RWPE2 (cell line): ENCODE measurements around the gene EIF1AD.

ENCODE experiments used
- ATAC-seq: fragments of 200-7000 bp; cut with Tn5 transposase; 3 replicates; pipeline ENCODE4 v1.9.1; 2021; ENCODE audit warnings: low read depth
- DNase-seq: peaks from one replicate; pipeline ENCODE4 v3.0.0-alpha.2; 2020; ENCODE audit warnings: low spot score
- H3K27ac ChIP-seq: fragments of 450-650 bp; 2 replicates; pipeline ENCODE4 v1.5.1; 2017; ENCODE audit warnings: mild to moderate bottlenecking; ENCODE audit not compliant: poor library complexity, severe bottlenecking
- H3K27me3 ChIP-seq: fragments of 250-450 bp; sonication (Bioruptor Pico); 2 replicates; pipeline ENCODE4 v1.5.1; 2021; ENCODE audit warnings: mild to moderate bottlenecking, moderate library complexity; ENCODE audit not compliant: insufficient read depth, poor library complexity, severe bottlenecking
- H3K36me3 ChIP-seq: fragments of 250-450 bp; sonication (Bioruptor Pico); 2 replicates; pipeline ENCODE4 v1.5.1; 2020; ENCODE audit warnings: low read depth, mild to moderate bottlenecking, moderate library complexity
- H3K4me1 ChIP-seq: fragments of 250-450 bp; sonication (Bioruptor Pico); 2 replicates; pipeline ENCODE4 v1.5.1; 2021; ENCODE audit warnings: mild to moderate bottlenecking, moderate library complexity; ENCODE audit not compliant: insufficient read depth, poor library complexity, severe bottlenecking
- H3K4me3 ChIP-seq: fragments of 250-450 bp; sonication (Bioruptor Pico); 2 replicates; pipeline ENCODE4 v1.5.1; 2021; ENCODE audit warnings: mild to moderate bottlenecking, moderate library complexity; ENCODE audit not compliant: severe bottlenecking
- H3K9me3 ChIP-seq: fragments of 250-450 bp; sonication (Bioruptor Pico); 2 replicates; pipeline ENCODE4 v1.5.1; 2021; ENCODE audit warnings: mild to moderate bottlenecking, moderate library complexity; ENCODE audit not compliant: severe bottlenecking
- TF ChIP-seq, protein P1 (sequence below): fragments of 450-650 bp; IDR thresholded peaks from one replicate; pipeline ENCODE4 v1.5.1; 2017; ENCODE audit warnings: mild to moderate bottlenecking, moderate library complexity; ENCODE audit not compliant: poor library complexity, severe bottlenecking

Gene EIF1AD

DNA sequence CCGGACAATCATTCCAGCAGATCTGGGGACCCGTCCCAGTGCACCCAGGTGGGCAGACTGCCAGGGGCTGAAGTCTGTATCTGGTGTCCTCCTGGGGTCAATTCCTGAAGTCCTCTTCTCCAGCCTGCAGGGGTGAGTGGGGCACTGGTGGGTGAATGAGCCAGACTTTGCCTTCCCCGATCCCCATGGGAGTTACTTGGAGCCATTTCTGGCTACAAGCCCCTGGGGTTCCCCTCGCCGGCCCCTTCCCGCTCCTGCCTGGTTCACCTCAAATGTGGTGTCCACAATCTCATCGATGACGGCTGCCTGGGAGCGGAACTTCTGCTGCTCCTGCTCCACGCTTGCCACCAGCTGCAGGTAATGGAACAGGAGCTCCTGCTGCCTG, 14.8 kb upstream of the EIF1AD start:
- no peak overlapping the region for H3K4me3 ChIP-seq
- H3K27me3 ChIP-seq: no peaks in the 10 kb centered on the region
- no peaks in the 10 kb centered on the region for H3K36me3 ChIP-seq
- TF ChIP-seq, protein P1, sequence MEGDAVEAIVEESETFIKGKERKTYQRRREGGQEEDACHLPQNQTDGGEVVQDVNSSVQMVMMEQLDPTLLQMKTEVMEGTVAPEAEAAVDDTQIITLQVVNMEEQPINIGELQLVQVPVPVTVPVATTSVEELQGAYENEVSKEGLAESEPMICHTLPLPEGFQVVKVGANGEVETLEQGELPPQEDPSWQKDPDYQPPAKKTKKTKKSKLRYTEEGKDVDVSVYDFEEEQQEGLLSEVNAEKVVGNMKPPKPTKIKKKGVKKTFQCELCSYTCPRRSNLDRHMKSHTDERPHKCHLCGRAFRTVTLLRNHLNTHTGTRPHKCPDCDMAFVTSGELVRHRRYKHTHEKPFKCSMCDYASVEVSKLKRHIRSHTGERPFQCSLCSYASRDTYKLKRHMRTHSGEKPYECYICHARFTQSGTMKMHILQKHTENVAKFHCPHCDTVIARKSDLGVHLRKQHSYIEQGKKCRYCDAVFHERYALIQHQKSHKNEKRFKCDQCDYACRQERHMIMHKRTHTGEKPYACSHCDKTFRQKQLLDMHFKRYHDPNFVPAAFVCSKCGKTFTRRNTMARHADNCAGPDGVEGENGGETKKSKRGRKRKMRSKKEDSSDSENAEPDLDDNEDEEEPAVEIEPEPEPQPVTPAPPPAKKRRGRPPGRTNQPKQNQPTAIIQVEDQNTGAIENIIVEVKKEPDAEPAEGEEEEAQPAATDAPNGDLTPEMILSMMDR: no peak
- peaks cover 38% of the 10 kb centered on the region for H3K4me1 ChIP-seq
- ATAC-seq (no peak), DNase-seq (peak; percentile 66)
- H3K27ac ChIP-seq: peak overlapping the region; percentile 75
- H3K9me3 ChIP-seq: no peaks in the 10 kb centered on the region

DNA sequence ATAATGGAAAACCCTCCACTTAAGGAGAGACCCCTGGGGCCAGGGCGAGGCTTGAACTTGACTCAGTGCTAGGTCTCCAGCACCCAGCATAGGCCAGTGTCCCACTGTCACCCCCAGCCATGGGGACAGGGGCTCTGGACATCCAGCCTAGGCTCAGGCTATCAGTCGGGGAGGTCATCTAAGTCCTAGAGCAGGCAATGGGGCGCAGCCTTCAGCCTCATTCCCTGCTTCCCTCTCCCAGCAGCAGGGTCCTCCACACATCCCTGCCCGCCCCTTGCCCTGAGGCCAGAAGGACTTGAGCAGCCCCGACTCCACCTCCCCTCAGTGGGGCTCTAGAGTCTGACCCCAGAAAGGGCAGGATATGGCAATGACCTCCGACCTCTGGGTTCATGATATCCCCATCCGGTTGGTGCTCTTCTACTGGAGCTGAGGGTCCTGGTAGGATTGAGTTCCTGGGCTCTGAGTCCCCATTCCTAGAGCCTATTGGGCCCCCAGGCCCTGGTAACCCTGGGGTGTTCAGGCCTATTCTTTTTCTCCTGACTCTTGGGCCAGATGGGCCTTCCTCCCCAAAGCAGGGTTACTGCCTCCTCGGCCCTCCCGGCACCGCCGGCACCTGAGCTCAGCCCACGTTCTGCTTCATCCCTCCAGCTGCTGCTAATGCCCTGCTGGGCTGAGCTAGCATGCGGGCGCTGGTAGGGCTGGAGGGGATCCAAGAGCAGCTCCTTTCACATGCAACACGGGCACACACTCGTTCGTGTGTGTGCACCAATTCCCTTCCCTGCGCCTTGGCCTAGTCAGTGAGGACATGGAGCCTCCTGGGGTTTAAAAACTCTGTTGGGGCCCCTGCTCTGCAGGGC, 14.2 kb upstream of the EIF1AD start:
- H3K36me3 ChIP-seq: no peaks in the 10 kb centered on the region
- peak; percentile 50 for DNase-seq
- no peak for ATAC-seq
- peaks cover 38% of the 10 kb centered on the region for H3K4me1 ChIP-seq
- H3K27me3 ChIP-seq: no peaks in the 10 kb centered on the region
- TF ChIP-seq, protein P1: no peak
- peak overlapping the region; percentile 75 for H3K27ac ChIP-seq
- no peaks in the 10 kb centered on the region for H3K9me3 ChIP-seq
- H3K4me3 ChIP-seq: no peak overlapping the region

- Histone ChIP-seq H3K27me3 (no peaks in the 10 kb centered on the region), H3K9me3 (no peaks in the 10 kb centered on the region), H3K36me3 (no peaks in the 10 kb centered on the region), H3K4me1 (peaks cover 32% of the 10 kb centered on the region), H3K27ac (peak overlapping the region; percentile 75), H3K4me3 (no peak overlapping the region)
- peak; percentile 55 for DNase-seq
- peak; percentile 16; the same call in 2 of the 3 replicates for ATAC-seq
- TF ChIP-seq, protein P1: no peak
Observed at GRCh38 chr11:66015454-66015881, 13.5 kb upstream of the EIF1AD start.

DNA sequence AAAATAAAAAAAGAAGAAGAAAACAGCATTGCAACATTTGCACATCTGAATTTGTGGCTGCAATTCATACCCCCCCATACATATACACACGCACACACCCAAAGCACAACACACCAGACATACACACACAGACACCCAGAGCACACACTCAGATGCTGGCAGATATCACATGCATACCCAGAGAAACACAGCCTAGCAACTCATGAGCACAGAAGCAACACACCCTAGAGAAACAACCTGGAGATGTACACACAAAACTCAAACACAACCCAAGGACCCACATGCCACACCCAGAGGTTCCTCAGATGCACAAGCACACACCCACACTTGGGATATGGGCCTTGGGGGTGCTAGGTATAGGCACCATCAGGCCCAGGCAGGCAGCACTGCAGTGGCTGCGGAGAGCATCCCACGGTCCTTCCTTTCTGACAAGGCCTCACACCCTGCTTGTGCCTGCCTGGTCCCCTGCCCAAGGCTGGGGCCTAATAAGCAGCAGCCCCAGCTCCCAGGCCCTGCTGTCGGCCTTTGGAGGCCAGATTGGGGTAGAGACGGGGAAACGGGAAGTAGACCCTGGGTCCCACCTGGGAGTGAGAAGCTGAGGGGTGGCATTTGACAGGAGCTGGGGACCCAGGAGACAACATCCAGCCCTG, 13.0 kb upstream of the EIF1AD start:
- Histone ChIP-seq H3K36me3 (no peaks in the 10 kb centered on the region), H3K27me3 (no peaks in the 10 kb centered on the region), H3K27ac (peak overlapping the region; percentile 75), H3K4me1 (peaks cover 32% of the 10 kb centered on the region), H3K4me3 (no peak overlapping the region), H3K9me3 (no peaks in the 10 kb centered on the region)
- ATAC-seq (no peak), DNase-seq (peak; percentile 18)
- TF ChIP-seq, protein P1: no peak
